PC-3 (cell line): Measurements from ENCODE around the gene TMEM107.

Experiments used
- EZH2 ChIP-seq: fragments of 300-600 bp; sonication (generic); IDR thresholded peaks from one replicate; pipeline ENCODE4 v1.6.1; 2017; ENCODE audit warnings: antibody characterized with exemption, mild to moderate bottlenecking, low read length; ENCODE audit not compliant: unreplicated experiment
- EZH2phosphoT487 ChIP-seq: fragments of 300-600 bp; sonication (generic); IDR thresholded peaks from 2 replicates; pipeline ENCODE4 v1.6.1; 2018; ENCODE audit warnings: mild to moderate bottlenecking, antibody characterized with exemption, low read length, borderline replicate concordance
- TF ChIP-seq, protein P1 (sequence below): fragments of 300-600 bp; sonication (generic); conservative IDR thresholded peaks from 2 replicates; pipeline ENCODE4 v1.5.1; 2017; ENCODE audit warnings: antibody characterized with exemption, low read depth, mild to moderate bottlenecking, low read length

DNA sequence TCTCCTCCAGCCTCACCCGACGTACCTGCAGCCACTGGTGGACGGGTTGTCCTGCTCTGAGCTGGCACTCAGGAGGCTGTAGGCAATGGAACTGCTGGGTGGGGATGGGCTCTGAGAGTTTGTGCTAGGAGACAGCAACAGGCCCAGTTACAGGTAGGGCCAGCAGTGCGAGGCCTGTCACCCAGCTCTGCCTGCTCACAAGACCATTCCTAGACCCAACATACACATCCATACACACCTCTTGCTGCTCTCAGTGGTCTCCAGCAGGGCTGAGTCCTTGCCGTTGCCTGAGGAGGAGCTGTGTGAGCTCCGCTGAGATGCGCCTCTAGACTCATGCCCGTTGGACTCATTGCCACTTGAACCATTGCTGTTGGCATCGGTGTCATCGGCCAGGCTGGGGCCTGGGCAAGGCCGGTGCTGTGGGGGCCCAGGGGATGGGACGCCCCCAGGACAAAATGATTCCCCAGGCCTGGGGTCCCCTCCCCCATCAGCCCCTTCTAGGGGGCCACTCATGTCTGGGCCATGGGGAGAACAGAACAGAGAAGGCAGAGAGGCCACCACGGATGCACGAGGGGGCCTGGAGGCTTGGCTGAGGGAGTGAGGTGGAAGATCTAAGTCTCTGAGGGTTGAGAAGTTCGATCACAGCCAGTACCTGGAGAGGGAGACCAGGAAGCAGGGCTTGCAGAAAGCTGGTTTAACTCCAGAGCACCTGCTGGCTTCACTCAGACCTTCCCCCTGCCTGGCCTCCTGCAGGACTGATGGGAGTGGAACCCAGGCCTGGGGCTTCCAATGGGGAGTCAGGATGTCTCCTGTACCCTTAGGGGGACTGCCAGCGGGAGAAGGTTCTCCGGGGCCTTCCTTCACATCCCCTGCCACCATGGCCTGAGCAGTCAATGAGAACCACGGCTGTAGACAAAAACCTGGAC is 25.7 kb downstream of the TMEM107 start:
- TF ChIP-seq, protein P1, sequence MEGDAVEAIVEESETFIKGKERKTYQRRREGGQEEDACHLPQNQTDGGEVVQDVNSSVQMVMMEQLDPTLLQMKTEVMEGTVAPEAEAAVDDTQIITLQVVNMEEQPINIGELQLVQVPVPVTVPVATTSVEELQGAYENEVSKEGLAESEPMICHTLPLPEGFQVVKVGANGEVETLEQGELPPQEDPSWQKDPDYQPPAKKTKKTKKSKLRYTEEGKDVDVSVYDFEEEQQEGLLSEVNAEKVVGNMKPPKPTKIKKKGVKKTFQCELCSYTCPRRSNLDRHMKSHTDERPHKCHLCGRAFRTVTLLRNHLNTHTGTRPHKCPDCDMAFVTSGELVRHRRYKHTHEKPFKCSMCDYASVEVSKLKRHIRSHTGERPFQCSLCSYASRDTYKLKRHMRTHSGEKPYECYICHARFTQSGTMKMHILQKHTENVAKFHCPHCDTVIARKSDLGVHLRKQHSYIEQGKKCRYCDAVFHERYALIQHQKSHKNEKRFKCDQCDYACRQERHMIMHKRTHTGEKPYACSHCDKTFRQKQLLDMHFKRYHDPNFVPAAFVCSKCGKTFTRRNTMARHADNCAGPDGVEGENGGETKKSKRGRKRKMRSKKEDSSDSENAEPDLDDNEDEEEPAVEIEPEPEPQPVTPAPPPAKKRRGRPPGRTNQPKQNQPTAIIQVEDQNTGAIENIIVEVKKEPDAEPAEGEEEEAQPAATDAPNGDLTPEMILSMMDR: no peak
- TF ChIP-seq EZH2 (no peak), EZH2phosphoT487 (no peak)
